Liver (tissue), 9 donors: ENCODE results near the gene GPR18. TPM values are rescaled to one million over a fixed set of nuclear protein-coding genes. Genes with fewer than 3 reads are reported as not detected.

ENCODE experiments used
- DNase-seq: peaks from one replicate; pipeline ENCODE4 v3.0.0-alpha.2; 2017; ENCODE audit warnings: low spot score
- H3K27ac ChIP-seq, 2 donors: one replicate each; pipeline ENCODE4 v1.7.0; 2013; ENCODE audit warnings: inconsistent platforms in 2 of 2, low read length in 2 of 2, control low read depth in 1 of 2, low read depth in 1 of 2, mild to moderate bottlenecking in 1 of 2
- H3K27me3 ChIP-seq, 4 donors: one replicate each; pipeline versions ENCODE4 v1.6.1 to v1.7.0; 2013; ENCODE audit warnings: low read length in 3 of 4, inconsistent platforms in 1 of 4, mild to moderate bottlenecking in 1 of 4, moderate library complexity in 1 of 4; ENCODE audit not compliant: control insufficient read depth in 4 of 4, insufficient read depth in 4 of 4
- H3K36me3 ChIP-seq, 4 donors: one replicate each; pipeline versions ENCODE4 v1.6.1 to v1.7.0; 2013; ENCODE audit warnings: low read length in 3 of 4, mild to moderate bottlenecking in 3 of 4, low read depth in 1 of 4, moderate library complexity in 1 of 4; ENCODE audit not compliant: control insufficient read depth in 4 of 4, insufficient read depth in 3 of 4
- H3K4me1 ChIP-seq, 4 donors: one replicate each; pipeline versions ENCODE4 v1.6.1 to v1.7.0; 2013; ENCODE audit warnings: low read length in 3 of 4, mild to moderate bottlenecking in 3 of 4, moderate library complexity in 1 of 4; ENCODE audit not compliant: control insufficient read depth in 4 of 4, insufficient read depth in 4 of 4
- H3K4me3 ChIP-seq, 3 donors: one replicate each; pipeline versions ENCODE4 v1.6.1 to v1.7.0; 2013; ENCODE audit warnings: low read length in 3 of 3, control low read depth in 1 of 3, low read depth in 1 of 3, mild to moderate bottlenecking in 1 of 3
- H3K9ac ChIP-seq, 2 donors: one replicate each; pipeline ENCODE4 v1.7.0; 2013; ENCODE audit warnings: low read length in 2 of 2, mild to moderate bottlenecking in 2 of 2, moderate library complexity in 2 of 2, control low read depth in 1 of 2, low read depth in 1 of 2
- H3K9me3 ChIP-seq, 4 donors: one replicate each; pipeline versions ENCODE4 v1.6.1 to v1.7.0; 2013; ENCODE audit warnings: low read length in 3 of 4; ENCODE audit not compliant: control insufficient read depth in 4 of 4
- CTCF ChIP-seq: fragments of 150-350 bp; IDR thresholded peaks from 2 replicates; pipeline ENCODE4 v1.5.1; 2017; ENCODE audit warnings: improper control_type of control experiment, low read depth, low read length; ENCODE audit not compliant: missing input control
- EGR1 ChIP-seq, 2 donors: IDR thresholded peaks; 2 replicates each; pipeline ENCODE4 v1.6.1; 2016 to 2018; ENCODE audit warnings: antibody characterized with exemption in 2 of 2, low read depth in 2 of 2
- FOXA1 ChIP-seq: IDR thresholded peaks from 2 replicates; pipeline ENCODE4 v1.6.1; 2016; ENCODE audit warnings: antibody characterized with exemption
- FOXA2 ChIP-seq: IDR thresholded peaks from 2 replicates; pipeline ENCODE4 v1.6.1; 2016; ENCODE audit warnings: antibody characterized with exemption
- GABPA ChIP-seq, 2 donors: IDR thresholded peaks in 1 of 2; conservative IDR thresholded peaks in 1 of 2; 2 replicates each; pipeline ENCODE4 v1.6.1; 2016; ENCODE audit warnings: antibody characterized with exemption in 2 of 2, mild to moderate bottlenecking in 1 of 2, moderate library complexity in 1 of 2
- HNF4A ChIP-seq, 2 donors: conservative IDR thresholded peaks; 2 replicates each; pipeline ENCODE4 v1.6.1; 2016; ENCODE audit warnings: antibody characterized with exemption in 2 of 2, mild to moderate bottlenecking in 2 of 2
- HNF4G ChIP-seq: IDR thresholded peaks from 2 replicates; pipeline ENCODE4 v1.6.1; 2016; ENCODE audit warnings: antibody characterized with exemption
- JUND ChIP-seq, 2 donors: IDR thresholded peaks; 2 replicates each; pipeline ENCODE4 v1.6.1; 2016; ENCODE audit warnings: antibody characterized with exemption in 2 of 2
- NR2F2 ChIP-seq: IDR thresholded peaks from 2 replicates; pipeline ENCODE4 v1.6.1; 2016; ENCODE audit warnings: antibody characterized with exemption
- RAD21 ChIP-seq, 2 donors: IDR thresholded peaks; 2 replicates each; pipeline ENCODE4 v1.6.1; 2016; ENCODE audit warnings: antibody characterized with exemption in 2 of 2, mild to moderate bottlenecking in 2 of 2
- RXRA ChIP-seq, 2 donors: IDR thresholded peaks; 2 replicates each; pipeline ENCODE4 v1.6.1; 2017 to 2018; ENCODE audit warnings: antibody characterized with exemption in 2 of 2, mild to moderate bottlenecking in 1 of 2
- SP1 ChIP-seq: IDR thresholded peaks from 2 replicates; pipeline ENCODE4 v1.6.1; 2018; ENCODE audit warnings: antibody characterized with exemption, mild to moderate bottlenecking
- TAF1 ChIP-seq: conservative IDR thresholded peaks from 2 replicates; pipeline ENCODE4 v1.6.1; 2016; ENCODE audit warnings: antibody characterized with exemption, mild to moderate bottlenecking
- YY1 ChIP-seq: IDR thresholded peaks from 2 replicates; pipeline ENCODE4 v1.6.1; 2016; ENCODE audit warnings: antibody characterized with exemption, mild to moderate bottlenecking
- WGBS: extraction: QIAGEN DNeasy Blood & Tissue Kit; methylation state at CpG from one replicate; pipeline ENCODE4 v1.1.7; 2013; 5-methylcytosine and 5-hydroxymethylcytosine counted together
- polyA plus RNA-seq, 2 donors: library from polyadenylated mRNA; stranded (reverse) in 1 of 2; unstranded in 1 of 2; fragments of 200-250 nt in 1 of 2; fragments of >200 nt in 1 of 2; fragmentation: Nextera tagmentation in 1 of 2; extraction: Ambion mirVana in 1 of 2; gene quantifications; one replicate each; pipeline versions ENCODE4 v1.2.1 to v1.2.3, GENCODE V29; 2013 to 2015
- total RNA-seq, 2 donors: library from RNA; depleted of rRNA; stranded (reverse); fragments of >200 nt; gene quantifications; one replicate each; pipeline ENCODE4 v1.2.3, GENCODE V29; 2014
- TF ChIP-seq, protein P1 (sequence below): IDR thresholded peaks from 2 replicates; pipeline ENCODE4 v1.6.1; 2016; ENCODE audit warnings: antibody characterized with exemption
- TF ChIP-seq, protein P2 (sequence below): IDR thresholded peaks from 2 replicates; pipeline ENCODE4 v1.6.1; 2016; ENCODE audit warnings: antibody characterized with exemption, mild to moderate bottlenecking
- TF ChIP-seq, protein P3 (sequence below): IDR thresholded peaks from 2 replicates; pipeline ENCODE4 v1.6.1; 2016; ENCODE audit warnings: antibody characterized with exemption
- donor health status: healthy.
- donor health status: healthy.
- donor health status: healthy.
- donor health status: healthy.
- donor health status: healthy.

Gene GPR18
- total and polyA plus RNA-seq, 4 donors, result 0.13 to 1.0 (median 0.41) TPM

DNA sequence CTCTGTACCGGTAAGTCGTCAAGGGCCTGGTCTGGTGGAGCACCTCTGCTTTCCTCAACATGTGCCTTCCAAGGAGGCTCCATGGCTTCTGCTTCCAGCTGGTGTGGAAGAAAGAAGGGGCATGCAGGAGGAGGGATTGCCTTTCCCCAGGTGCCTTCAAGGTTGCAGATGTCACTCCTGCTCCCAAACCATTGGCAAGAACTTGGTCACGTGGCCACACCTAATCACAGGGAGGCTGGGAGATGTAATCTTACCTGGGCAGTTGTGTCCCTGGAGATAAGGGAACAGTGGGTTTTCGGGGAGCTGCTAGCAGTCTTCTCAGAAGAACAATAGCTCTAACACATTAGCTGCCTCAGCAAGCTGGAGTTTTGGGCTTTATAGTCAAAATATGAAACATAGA is 9.7 kb upstream of the GPR18 start:
- H3K27ac ChIP-seq, result no peak overlapping the region
- peaks cover 0 to 3% (median 0%) of the 10 kb centered on the region in 4 donors for H3K9me3 ChIP-seq
- H3K4me1 ChIP-seq, result no peaks in the 10 kb centered on the region
- no peak overlapping the region for H3K9ac ChIP-seq
- TF ChIP-seq RAD21 (IDR thresholded peaks at IDR 0.05), result no peak
- TF ChIP-seq HNF4A (conservative IDR thresholded peaks at IDR 0.05), result no peak
- TF ChIP-seq RXRA (IDR thresholded peaks at IDR 0.05), result no peak
- TF ChIP-seq FOXA2, result no peak
- TF ChIP-seq, protein P1, sequence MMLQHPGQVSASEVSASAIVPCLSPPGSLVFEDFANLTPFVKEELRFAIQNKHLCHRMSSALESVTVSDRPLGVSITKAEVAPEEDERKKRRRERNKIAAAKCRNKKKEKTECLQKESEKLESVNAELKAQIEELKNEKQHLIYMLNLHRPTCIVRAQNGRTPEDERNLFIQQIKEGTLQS, result no peak
- no peak for TF ChIP-seq NR2F2
- TF ChIP-seq TAF1, result no peak
- TF ChIP-seq, protein P2, sequence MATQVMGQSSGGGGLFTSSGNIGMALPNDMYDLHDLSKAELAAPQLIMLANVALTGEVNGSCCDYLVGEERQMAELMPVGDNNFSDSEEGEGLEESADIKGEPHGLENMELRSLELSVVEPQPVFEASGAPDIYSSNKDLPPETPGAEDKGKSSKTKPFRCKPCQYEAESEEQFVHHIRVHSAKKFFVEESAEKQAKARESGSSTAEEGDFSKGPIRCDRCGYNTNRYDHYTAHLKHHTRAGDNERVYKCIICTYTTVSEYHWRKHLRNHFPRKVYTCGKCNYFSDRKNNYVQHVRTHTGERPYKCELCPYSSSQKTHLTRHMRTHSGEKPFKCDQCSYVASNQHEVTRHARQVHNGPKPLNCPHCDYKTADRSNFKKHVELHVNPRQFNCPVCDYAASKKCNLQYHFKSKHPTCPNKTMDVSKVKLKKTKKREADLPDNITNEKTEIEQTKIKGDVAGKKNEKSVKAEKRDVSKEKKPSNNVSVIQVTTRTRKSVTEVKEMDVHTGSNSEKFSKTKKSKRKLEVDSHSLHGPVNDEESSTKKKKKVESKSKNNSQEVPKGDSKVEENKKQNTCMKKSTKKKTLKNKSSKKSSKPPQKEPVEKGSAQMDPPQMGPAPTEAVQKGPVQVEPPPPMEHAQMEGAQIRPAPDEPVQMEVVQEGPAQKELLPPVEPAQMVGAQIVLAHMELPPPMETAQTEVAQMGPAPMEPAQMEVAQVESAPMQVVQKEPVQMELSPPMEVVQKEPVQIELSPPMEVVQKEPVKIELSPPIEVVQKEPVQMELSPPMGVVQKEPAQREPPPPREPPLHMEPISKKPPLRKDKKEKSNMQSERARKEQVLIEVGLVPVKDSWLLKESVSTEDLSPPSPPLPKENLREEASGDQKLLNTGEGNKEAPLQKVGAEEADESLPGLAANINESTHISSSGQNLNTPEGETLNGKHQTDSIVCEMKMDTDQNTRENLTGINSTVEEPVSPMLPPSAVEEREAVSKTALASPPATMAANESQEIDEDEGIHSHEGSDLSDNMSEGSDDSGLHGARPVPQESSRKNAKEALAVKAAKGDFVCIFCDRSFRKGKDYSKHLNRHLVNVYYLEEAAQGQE, result no peak
- TF ChIP-seq, protein P3, sequence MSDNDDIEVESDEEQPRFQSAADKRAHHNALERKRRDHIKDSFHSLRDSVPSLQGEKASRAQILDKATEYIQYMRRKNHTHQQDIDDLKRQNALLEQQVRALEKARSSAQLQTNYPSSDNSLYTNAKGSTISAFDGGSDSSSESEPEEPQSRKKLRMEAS, result no peak
- TF ChIP-seq YY1, result no peak
- TF ChIP-seq EGR1 (IDR thresholded peaks at IDR 0.05; ENCODE audit: low read depth in 2 of 2), result no peak
- TF ChIP-seq FOXA1, result no peak
- H3K4me3 ChIP-seq, result no peak overlapping the region
- DNase-seq, result no peak
- 95% methylated on average over 4 of the region's 4 CpGs for WGBS
- H3K36me3 ChIP-seq, result peaks cover 0 to 8% (median 2%) of the 10 kb centered on the region in 4 donors
- no peaks in the 10 kb centered on the region for H3K27me3 ChIP-seq

- Histone ChIP-seq H3K4me1 (no peaks in the 10 kb centered on the region), H3K27me3 (no peaks in the 10 kb centered on the region), H3K9me3 (no peaks in the 10 kb centered on the region), H3K9ac (no peak overlapping the region), H3K4me3 (no peak overlapping the region), H3K36me3 (peaks cover 0 to 8% (median 2%) of the 10 kb centered on the region in 4 donors), H3K27ac (no peak overlapping the region)
- TF ChIP-seq SP1 (no peak), NR2F2 (no peak), EGR1 (IDR thresholded peaks at IDR 0.05; ENCODE audit: low read depth in 2 of 2) (no peak), GABPA (IDR thresholded peaks at IDR 0.05 in 1 of 2, conservative IDR thresholded peaks at IDR 0.05 in 1 of 2) (no peak), RXRA (IDR thresholded peaks at IDR 0.05) (no peak), CTCF (no peak), FOXA2 (no peak), RAD21 (IDR thresholded peaks at IDR 0.05) (no peak), HNF4A (conservative IDR thresholded peaks at IDR 0.05) (no peak), JUND (IDR thresholded peaks at IDR 0.05) (no peak), YY1 (no peak), HNF4G (no peak), FOXA1 (no peak), TAF1 (no peak)
- TF ChIP-seq, protein P2, result no peak
- TF ChIP-seq, protein P3, result no peak
- TF ChIP-seq, protein P1, result no peak
- no peak for DNase-seq
- WGBS, result 89% methylated on average over 6 of the region's 6 CpGs
Observed at GRCh38 chr13:99266827-99267226, 8.6 kb upstream of the GPR18 start.
